K562 (cell line): ENCODE data around the gene CABP2. TPM values are rescaled to one million over a fixed set of nuclear protein-coding genes. Genes with fewer than 3 reads are reported as not detected.
"Not testable (repeated sequence)": the region's sequence is repeated elsewhere in the genome, so short reads cannot be mapped to it uniquely, and the experiment has no call there.

ENCODE experiments used
- CBFA2T2 ChIP-seq: fragments of 450-650 bp; conservative IDR thresholded peaks from 2 replicates; pipeline ENCODE4 v1.6.1; 2017; ENCODE audit warnings: mild to moderate bottlenecking
- CC2D1A ChIP-seq: fragments of 450-650 bp; IDR thresholded peaks from 2 replicates; pipeline ENCODE4 v1.6.1; 2017; ENCODE audit warnings: mild to moderate bottlenecking
- EP400 ChIP-seq: fragments of 450-650 bp; IDR thresholded peaks from 2 replicates; pipeline ENCODE4 v1.6.1; 2017; ENCODE audit warnings: antibody characterized with exemption, mild to moderate bottlenecking, moderate library complexity
- FOSL1 ChIP-seq: fragments of 200-800 bp; sonication (Bioruptor generic); conservative IDR thresholded peaks from 2 replicates; pipeline ENCODE4 v1.6.1; 2016; ENCODE audit warnings: missing genetic modification characterization, missing compliant biosample characterization
- KDM1A ChIP-seq, 2 experiments: fragments of 450-650 bp; IDR thresholded peaks; 2 replicates each; pipeline ENCODE4 v1.6.1; 2016; ENCODE audit warnings: mild to moderate bottlenecking in 2 of 2
- L3MBTL2 ChIP-seq: fragments of 450-650 bp; IDR thresholded peaks from 2 replicates; pipeline ENCODE4 v1.6.1; 2016; ENCODE audit warnings: mild to moderate bottlenecking, moderate library complexity
- MTA3 ChIP-seq: fragments of 450-650 bp; formaldehyde crosslinking; IDR thresholded peaks from 2 replicates; pipeline ENCODE4 v1.6.1; 2017; ENCODE audit warnings: mild to moderate bottlenecking, borderline replicate concordance
- NCOR1 ChIP-seq: fragments of 450-650 bp; IDR thresholded peaks from 2 replicates; pipeline ENCODE4 v1.6.1; 2016; ENCODE audit warnings: mild to moderate bottlenecking, moderate library complexity
- SOX6 ChIP-seq: fragments of 450-650 bp; IDR thresholded peaks from 2 replicates; pipeline ENCODE4 v1.6.1; 2014; ENCODE audit warnings: mild to moderate bottlenecking
- TRIM28 ChIP-seq: fragments of 450-650 bp; IDR thresholded peaks from 2 replicates; pipeline ENCODE4 v1.6.1; 2017
- polyA plus RNA-seq, 8 experiments: library from polyadenylated mRNA; depleted of rRNA in 4 of 8; stranded (reverse) in 5 of 8; unstranded in 3 of 8; fragments of >200 nt; fragmentation: Nextera tagmentation in 2 of 8; fragmentation: Illumina TruSeq in 1 of 8; extraction: Ambion mirVana in 2 of 8; extraction: Trizol in 1 of 8; gene quantifications; 2 replicates each; pipeline versions ENCODE4 v1.2.1 to v1.2.3, GENCODE V29; 2011 to 2014; ENCODE audit warnings: inconsistent platforms in 1 of 8, missing spikeins in 1 of 8
- total RNA-seq, 7 experiments: library from RNA; depleted of rRNA in 6 of 7; stranded (reverse); fragments of >200 nt in 6 of 7; fragmentation: Illumina TruSeq in 2 of 7; extraction: Trizol in 2 of 7; gene quantifications; 2 replicates each; pipeline versions ENCODE4 v1.2.1 to v1.2.3, GENCODE V29; 2011 to 2021; ENCODE audit warnings: low replicate concordance in 1 of 7
- TF ChIP-seq, protein P1 (sequence below): fragments of 450-650 bp; IDR thresholded peaks from 2 replicates; pipeline ENCODE4 v1.6.1; 2017; ENCODE audit warnings: antibody characterized with exemption, mild to moderate bottlenecking
- TF ChIP-seq, protein P2 (sequence below), 2 experiments: fragments of 450-650 bp in 1 of 2; sonication (generic) in 1 of 2; formaldehyde crosslinking in 1 of 2; IDR thresholded peaks; 2 replicates each; pipeline versions ENCODE4 v1.7.1 to v1.9.0; 2016 to 2022; ENCODE audit warnings: inconsistent platforms in 1 of 2, mild to moderate bottlenecking in 1 of 2, missing genetic modification reagents in 1 of 2
- TF ChIP-seq, protein P3 (sequence below), 2 experiments: fragments of 450-650 bp; conservative IDR thresholded peaks; 2 replicates each; pipeline ENCODE4 v1.6.1; 2017; ENCODE audit warnings: mild to moderate bottlenecking in 2 of 2, moderate library complexity in 2 of 2

Gene CABP2
- total and polyA plus RNA-seq, 9 of the 15 experiments (the other 6 are each of a cell fraction or from before 2014, with no cell fraction given) = not detected

DNA sequence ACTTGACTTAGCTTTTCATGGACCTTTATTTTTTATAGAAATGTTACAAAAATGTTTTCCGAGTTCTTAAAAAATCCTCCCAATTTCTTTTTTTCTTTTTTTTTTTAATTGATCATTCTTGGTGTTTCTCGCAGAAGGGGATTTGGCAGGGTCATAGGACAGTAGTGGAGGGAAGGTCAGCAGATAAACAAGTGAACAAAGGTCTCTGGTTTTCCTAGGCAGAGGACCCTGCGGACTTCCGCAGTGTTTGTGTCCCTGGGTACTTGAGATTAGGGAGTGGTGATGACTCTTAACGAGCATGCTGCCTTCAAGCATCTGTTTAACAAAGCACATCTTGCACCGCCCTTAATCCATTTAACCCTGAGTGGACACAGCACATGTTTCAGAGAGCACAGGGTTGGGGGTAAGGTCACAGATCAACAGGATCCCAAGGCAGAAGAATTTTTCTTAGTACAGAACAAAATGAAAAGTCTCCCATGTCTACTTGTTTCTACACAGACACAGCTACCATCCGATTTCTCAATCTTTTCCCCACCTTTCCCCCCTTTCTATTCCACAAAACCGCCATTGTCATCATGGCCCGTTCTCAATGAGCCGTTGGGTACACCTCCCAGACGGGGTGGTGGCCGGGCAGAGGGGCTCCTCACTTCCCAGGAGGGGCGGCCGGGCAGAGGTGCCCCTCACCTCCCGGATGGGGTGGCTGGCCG lies 45.7 kb downstream of the CABP2 start (continued):
- TF ChIP-seq, protein P1, sequence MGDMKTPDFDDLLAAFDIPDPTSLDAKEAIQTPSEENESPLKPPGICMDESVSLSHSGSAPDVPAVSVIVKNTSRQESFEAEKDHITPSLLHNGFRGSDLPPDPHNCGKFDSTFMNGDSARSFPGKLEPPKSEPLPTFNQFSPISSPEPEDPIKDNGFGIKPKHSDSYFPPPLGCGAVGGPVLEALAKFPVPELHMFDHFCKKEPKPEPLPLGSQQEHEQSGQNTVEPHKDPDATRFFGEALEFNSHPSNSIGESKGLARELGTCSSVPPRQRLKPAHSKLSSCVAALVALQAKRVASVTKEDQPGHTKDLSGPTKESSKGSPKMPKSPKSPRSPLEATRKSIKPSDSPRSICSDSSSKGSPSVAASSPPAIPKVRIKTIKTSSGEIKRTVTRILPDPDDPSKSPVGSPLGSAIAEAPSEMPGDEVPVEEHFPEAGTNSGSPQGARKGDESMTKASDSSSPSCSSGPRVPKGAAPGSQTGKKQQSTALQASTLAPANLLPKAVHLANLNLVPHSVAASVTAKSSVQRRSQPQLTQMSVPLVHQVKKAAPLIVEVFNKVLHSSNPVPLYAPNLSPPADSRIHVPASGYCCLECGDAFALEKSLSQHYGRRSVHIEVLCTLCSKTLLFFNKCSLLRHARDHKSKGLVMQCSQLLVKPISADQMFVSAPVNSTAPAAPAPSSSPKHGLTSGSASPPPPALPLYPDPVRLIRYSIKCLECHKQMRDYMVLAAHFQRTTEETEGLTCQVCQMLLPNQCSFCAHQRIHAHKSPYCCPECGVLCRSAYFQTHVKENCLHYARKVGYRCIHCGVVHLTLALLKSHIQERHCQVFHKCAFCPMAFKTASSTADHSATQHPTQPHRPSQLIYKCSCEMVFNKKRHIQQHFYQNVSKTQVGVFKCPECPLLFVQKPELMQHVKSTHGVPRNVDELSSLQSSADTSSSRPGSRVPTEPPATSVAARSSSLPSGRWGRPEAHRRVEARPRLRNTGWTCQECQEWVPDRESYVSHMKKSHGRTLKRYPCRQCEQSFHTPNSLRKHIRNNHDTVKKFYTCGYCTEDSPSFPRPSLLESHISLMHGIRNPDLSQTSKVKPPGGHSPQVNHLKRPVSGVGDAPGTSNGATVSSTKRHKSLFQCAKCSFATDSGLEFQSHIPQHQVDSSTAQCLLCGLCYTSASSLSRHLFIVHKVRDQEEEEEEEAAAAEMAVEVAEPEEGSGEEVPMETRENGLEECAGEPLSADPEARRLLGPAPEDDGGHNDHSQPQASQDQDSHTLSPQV = peak; percentile 67
- TF ChIP-seq KDM1A (IDR thresholded peaks at IDR 0.05) (peak; percentile 56 to 63; a peak in 3 of 4 replicates), MTA3 (0 out of 2 replicates have a peak, but pooled peaks have one; percentile 29), SOX6 (peak; percentile 70; the same call in 1 of the 2 replicates), EP400 (peak; percentile 69), TRIM28 (0 out of 2 replicates have a peak, but pooled peaks have one; percentile 30), L3MBTL2 (peak; percentile 45; the same call in 1 of the 2 replicates), CBFA2T2 (peak; percentile 79), CC2D1A (peak; percentile 80; the same call in 1 of the 2 replicates), FOSL1 (peak; percentile 39; the same call in 1 of the 2 replicates), NCOR1 (peak; percentile 57)
- TF ChIP-seq, protein P2, sequence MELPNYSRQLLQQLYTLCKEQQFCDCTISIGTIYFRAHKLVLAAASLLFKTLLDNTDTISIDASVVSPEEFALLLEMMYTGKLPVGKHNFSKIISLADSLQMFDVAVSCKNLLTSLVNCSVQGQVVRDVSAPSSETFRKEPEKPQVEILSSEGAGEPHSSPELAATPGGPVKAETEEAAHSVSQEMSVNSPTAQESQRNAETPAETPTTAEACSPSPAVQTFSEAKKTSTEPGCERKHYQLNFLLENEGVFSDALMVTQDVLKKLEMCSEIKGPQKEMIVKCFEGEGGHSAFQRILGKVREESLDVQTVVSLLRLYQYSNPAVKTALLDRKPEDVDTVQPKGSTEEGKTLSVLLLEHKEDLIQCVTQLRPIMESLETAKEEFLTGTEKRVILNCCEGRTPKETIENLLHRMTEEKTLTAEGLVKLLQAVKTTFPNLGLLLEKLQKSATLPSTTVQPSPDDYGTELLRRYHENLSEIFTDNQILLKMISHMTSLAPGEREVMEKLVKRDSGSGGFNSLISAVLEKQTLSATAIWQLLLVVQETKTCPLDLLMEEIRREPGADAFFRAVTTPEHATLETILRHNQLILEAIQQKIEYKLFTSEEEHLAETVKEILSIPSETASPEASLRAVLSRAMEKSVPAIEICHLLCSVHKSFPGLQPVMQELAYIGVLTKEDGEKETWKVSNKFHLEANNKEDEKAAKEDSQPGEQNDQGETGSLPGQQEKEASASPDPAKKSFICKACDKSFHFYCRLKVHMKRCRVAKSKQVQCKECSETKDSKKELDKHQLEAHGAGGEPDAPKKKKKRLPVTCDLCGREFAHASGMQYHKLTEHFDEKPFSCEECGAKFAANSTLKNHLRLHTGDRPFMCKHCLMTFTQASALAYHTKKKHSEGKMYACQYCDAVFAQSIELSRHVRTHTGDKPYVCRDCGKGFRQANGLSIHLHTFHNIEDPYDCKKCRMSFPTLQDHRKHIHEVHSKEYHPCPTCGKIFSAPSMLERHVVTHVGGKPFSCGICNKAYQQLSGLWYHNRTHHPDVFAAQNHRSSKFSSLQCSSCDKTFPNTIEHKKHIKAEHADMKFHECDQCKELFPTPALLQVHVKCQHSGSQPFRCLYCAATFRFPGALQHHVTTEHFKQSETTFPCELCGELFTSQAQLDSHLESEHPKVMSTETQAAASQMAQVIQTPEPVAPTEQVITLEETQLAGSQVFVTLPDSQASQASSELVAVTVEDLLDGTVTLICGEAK (IDR thresholded peaks at IDR 0.05) = peak; percentile 42; the same call in 1 of the 2 replicates
- TF ChIP-seq, protein P2 (CRISPR knock-in tag; IDR thresholded peaks at IDR 0.05) = not testable (repeated sequence)
- TF ChIP-seq, protein P3, sequence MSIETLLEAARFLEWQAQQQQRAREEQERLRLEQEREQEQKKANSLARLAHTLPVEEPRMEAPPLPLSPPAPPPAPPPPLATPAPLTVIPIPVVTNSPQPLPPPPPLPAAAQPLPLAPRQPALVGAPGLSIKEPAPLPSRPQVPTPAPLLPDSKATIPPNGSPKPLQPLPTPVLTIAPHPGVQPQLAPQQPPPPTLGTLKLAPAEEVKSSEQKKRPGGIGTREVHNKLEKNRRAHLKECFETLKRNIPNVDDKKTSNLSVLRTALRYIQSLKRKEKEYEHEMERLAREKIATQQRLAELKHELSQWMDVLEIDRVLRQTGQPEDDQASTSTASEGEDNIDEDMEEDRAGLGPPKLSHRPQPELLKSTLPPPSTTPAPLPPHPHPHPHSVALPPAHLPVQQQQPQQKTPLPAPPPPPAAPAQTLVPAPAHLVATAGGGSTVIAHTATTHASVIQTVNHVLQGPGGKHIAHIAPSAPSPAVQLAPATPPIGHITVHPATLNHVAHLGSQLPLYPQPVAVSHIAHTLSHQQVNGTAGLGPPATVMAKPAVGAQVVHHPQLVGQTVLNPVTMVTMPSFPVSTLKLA (conservative IDR thresholded peaks at IDR 0.05) = peak; percentile 71 to 78
